ENCODE results near the gene BMF. TPM values are rescaled to one million over a fixed set of nuclear protein-coding genes. Genes with fewer than 3 reads are reported as not detected.

The BMF gene
- total and polyA plus RNA-seq, 4 experiments from 2014 or later, result 0.55 to 13.7 (median 7.1) TPM

DNA sequence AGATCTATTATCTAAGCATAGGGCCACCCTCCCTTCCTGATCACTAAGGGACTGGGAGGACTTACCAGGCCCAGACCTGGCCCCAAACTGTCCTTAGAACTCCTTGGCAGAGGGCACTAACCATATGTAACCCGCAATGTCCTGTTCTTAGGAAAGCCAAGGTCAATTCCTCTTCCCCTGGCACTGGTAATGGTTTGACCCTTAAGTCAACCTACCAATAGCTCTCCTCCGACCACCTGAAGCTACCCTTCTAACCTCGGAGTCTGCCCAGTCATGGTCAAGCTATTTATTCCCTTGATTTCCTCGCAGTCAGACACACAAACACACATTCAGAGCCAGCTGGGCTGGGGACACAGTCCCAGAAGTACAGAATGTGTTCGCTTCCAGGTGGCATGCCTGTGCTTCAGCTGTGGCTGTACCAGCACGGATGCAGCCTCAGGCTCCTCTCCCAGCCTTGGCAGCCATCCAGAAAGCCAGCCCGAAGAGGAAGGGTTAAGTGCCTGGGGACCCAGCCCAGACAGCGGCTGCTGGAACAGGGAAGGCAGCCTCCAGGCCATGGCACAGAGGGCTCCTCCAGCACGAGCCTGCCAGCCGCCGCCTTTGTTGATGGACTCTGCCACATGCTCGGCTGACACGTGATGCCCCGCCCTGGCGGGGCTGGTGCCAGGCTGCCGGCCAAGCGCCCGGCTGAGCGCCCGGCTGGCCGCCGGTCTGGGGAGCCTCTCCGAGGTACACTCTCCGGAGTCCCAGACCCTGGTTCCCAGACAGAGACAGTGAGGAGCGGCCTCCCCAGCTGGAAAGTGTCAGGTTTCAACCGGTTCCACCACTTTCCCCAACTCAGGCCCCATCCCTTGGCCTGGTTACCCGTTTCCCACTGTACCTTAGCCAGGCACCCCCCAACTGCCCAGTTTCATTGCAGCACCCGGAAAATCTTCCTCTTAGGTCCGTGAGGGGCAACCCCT, 5.5 kb downstream of the BMF start:
- H3K36me3 Mint-ChIP-seq, result no peaks in the 10 kb centered on the region
- Histone ChIP-seq H3K36me3 (ENCODE audit: insufficient read depth, low read length) (no peaks in the 10 kb centered on the region), H3K4me1 (ENCODE audit: insufficient read depth, low read length) (peaks cover 78% of the 10 kb centered on the region), H3K4me3 (ENCODE audit: low read length in 2 of 2) (no peak overlapping the region), H3K9me3 (ENCODE audit: control insufficient read depth in 1 of 2, low read length in 2 of 2) (no peaks in the 10 kb centered on the region), H3K27ac (ENCODE audit: low read depth, low read length) (no peak overlapping the region), H3K27me3 (ENCODE audit: insufficient read depth, low read length) (no peaks in the 10 kb centered on the region)
- no peak overlapping the region for H3K4me3 Mint-ChIP-seq
- no peaks in the 10 kb centered on the region for H3K9me3 Mint-ChIP-seq
- peaks cover 0 to 2% of the 10 kb centered on the region in 2 donors for H3K27me3 Mint-ChIP-seq
- peaks cover 28 to 73% (median 46%) of the 10 kb centered on the region in 4 donors for H3K4me1 Mint-ChIP-seq
- DNase-seq, result no peak
- H3K27ac Mint-ChIP-seq, result peak overlapping the region in 1 of 7 donors; percentile 6
- POLR2A ChIA-PET (ENCODE audit: partially characterized antibody), result interaction anchor here (1.4 to 5.8 kb wide), 3 partner anchors 55 to 64 kb away, joined by 3 to 63 read pairs (median 36); partner anchors contain the start of gene SRP14
- intact Hi-C loops (cut with micrococcal nuclease), result no loop called here
- CTCF ChIA-PET (ENCODE audit: partially characterized antibody), result interaction anchor here (1.2 to 15.1 kb wide), 11 partner anchors 8 to 115 kb away, joined by 4 to 175 read pairs (median 23); partner anchors contain the start of genes BUB1B and SRP14

DNA sequence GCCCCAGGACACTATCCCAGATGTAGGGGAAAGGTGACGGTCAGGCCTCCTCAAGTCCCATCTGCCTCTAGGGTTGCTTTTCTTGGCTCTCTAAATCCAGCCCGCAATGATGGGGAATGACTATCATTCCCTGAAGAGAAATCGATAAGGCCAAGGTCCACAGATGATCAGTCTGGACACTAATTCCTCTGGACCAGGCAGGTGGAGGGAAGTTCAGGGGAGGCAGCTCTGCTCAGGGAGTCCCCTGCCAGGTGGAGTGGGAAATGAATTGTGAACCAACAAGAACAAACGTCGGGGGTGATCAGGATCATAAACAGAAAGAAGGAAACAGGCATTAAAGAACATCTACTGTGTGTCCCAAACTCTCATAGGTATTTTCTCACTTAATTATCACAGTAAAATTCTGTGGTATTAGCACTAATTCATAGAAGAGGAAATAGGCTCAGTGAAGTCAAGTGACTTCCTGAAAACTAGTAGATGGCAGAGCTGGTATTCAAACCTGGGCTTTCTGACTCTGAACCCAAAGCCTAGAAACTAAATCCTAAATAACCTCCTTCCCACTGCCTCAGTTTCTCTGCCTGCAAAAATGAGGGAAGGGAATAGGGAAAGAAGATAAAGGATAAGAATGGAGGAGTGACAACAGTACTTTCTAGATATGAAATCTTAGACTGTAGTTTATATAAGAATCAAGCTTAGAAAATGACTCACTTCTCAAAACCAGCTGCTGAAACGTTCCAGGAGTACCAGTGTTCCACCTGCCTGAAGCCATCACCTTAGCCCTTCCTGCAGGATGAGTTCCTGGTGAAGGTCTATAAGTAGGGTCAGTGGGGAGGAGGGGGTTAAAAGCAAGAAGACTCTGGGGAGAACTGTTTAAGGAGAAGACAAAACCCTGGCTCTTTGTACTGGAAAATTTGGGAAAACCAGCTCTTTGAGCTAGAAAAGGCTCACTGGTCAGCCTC, 7.5 kb downstream of the BMF start:
- intact Hi-C loops (cut with micrococcal nuclease), result no loop called here

DNA sequence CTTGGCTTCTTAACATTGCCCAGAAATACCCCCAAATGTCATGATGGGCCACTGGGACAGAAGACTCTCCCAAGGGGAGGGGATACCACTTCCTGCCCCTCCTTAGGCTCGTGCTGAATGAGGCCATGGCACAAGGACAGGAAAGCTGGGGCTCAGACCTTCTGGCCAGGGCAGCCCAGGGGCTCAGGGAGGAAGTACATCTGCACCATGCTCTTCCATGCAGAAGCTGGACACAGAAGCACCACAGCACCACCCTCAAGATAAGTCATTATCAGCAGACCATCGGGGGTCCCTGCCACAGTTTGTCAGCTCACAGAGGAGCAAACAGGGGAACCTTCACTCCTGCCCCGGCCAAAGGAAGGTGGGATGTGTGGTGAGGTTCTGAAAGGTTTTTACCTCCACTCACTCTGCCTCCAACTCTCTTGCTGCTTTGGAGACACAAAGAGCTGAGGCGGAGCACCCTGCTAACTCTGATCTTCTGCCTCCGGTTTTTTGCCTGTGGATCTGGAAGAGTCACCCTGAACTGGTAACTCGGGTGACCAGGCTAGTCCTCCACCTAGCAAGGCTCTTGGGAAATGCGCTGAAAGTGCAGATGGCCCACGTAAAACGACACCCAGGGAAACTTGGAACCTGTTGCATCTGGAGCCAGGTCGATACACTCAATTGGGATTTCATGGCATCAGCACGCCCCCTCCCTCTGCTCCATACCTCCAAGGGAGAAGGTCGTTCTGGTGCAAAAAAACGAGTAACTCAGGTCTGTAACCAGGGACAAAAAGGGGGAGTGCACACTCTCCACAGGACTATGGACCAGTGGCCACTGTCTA, 8.3 kb downstream of the BMF start:
- CTCF ChIA-PET (ENCODE audit: partially characterized antibody), result interaction anchor here (1.1 to 10.4 kb wide), 5 partner anchors 8 to 54 kb away, joined by 3 to 152 read pairs (median 43); partner anchors contain the start of gene BMF
- DNase-seq, result no peak
- H3K4me1 ChIP-seq (ENCODE audit: insufficient read depth, low read length), result peaks cover 63% of the 10 kb centered on the region
- Mint-ChIP-seq H3K4me3 (no peak overlapping the region), H3K9me3 (no peaks in the 10 kb centered on the region), H3K36me3 (no peaks in the 10 kb centered on the region), H3K27ac (no peak overlapping the region), H3K27me3 (peaks cover 0 to 2% of the 10 kb centered on the region in 2 donors), H3K4me1 (peaks cover 18 to 53% (median 37%) of the 10 kb centered on the region in 4 donors)
- POLR2A ChIA-PET (ENCODE audit: partially characterized antibody), result interaction anchor here (0.8 to 5.3 kb wide), 5 partner anchors 8 to 52 kb away, joined by 3 to 36 read pairs (median 4); partner anchors contain the start of gene BMF
- no peaks in the 10 kb centered on the region for H3K27me3 ChIP-seq (ENCODE audit: insufficient read depth, low read length)
- no peak overlapping the region for H3K27ac ChIP-seq (ENCODE audit: low read depth, low read length)
- intact Hi-C loops (cut with micrococcal nuclease), result no loop called here
- H3K36me3 ChIP-seq (ENCODE audit: insufficient read depth, low read length), result no peaks in the 10 kb centered on the region
- no peak overlapping the region for H3K4me3 ChIP-seq (ENCODE audit: low read length in 2 of 2)
- H3K9me3 ChIP-seq (ENCODE audit: control insufficient read depth in 1 of 2, low read length in 2 of 2), result no peaks in the 10 kb centered on the region

More for the DNA sequence above, 7.5 kb downstream of the BMF start:
- H3K4me3 Mint-ChIP-seq, result peak overlapping the region in 5 of 8 donors; percentile 21 to 57 (median 33)
- Histone ChIP-seq H3K9me3 (ENCODE audit: control insufficient read depth in 1 of 2, low read length in 2 of 2) (no peaks in the 10 kb centered on the region), H3K4me1 (ENCODE audit: insufficient read depth, low read length) (peaks cover 71% of the 10 kb centered on the region), H3K36me3 (ENCODE audit: insufficient read depth, low read length) (no peaks in the 10 kb centered on the region), H3K27ac (ENCODE audit: low read depth, low read length) (no peak overlapping the region), H3K4me3 (ENCODE audit: low read length in 2 of 2) (no peak overlapping the region), H3K27me3 (ENCODE audit: insufficient read depth, low read length) (no peaks in the 10 kb centered on the region)
- H3K27ac Mint-ChIP-seq, result peak overlapping the region in 4 of 7 donors; percentile 39 to 78 (median 51)
- POLR2A ChIA-PET (ENCODE audit: partially characterized antibody), result interaction anchor here (1.0 to 5.3 kb wide), 2 partner anchors 44 to 53 kb away, joined by 3 to 36 read pairs; no protein-coding TSS in a partner anchor
- DNase-seq, result no peak
- peaks cover 0 to 2% of the 10 kb centered on the region in 2 donors for H3K27me3 Mint-ChIP-seq
- peaks cover 19 to 59% (median 40%) of the 10 kb centered on the region in 4 donors for H3K4me1 Mint-ChIP-seq
- CTCF ChIA-PET (ENCODE audit: partially characterized antibody), result interaction anchor here (0.7 to 15.1 kb wide), 4 partner anchors 12 to 178 kb away, joined by 3 to 175 read pairs (median 32); no protein-coding TSS in a partner anchor
- H3K9me3 Mint-ChIP-seq, result no peaks in the 10 kb centered on the region
- H3K36me3 Mint-ChIP-seq, result no peaks in the 10 kb centered on the region

DNA sequence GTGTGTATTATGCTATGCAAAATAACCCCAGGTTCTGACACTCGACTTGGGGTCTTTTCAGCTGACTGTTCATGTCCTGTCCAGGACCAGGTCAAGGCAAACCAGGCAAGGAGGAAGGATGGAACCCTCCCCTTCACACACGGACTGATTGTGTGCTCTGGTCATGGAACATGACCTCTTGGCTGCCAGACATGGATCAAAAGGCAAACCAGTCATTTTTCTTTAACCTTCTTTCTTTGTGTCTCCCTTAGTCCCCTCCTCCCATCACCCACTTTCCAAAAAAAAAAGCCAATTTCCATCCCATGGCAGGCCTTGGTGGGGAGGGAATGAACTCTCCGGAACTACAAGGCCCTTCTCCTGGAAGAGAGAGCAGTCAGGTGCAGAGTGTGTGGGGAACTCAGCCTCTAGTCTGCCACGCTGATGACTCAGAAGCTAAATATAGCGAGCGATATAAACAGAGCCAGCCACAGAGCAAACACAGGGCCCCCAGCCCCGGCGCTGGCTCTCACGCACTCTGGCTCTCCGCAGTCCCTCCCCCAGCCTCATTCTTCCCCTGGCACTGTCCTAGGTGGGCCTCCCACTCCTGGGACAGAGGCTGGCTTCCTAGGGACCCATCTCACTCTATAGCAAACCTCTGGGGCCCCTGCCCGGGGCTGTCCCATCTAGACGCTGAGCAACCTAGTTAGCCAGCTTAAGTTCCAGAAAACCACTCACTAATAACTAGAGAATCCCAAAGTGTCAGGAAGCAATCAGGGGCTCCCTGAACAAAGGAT, 10.0 kb downstream of the BMF start:
- Histone ChIP-seq H3K27ac (ENCODE audit: low read depth, low read length) (no peak overlapping the region), H3K36me3 (ENCODE audit: insufficient read depth, low read length) (no peaks in the 10 kb centered on the region), H3K9me3 (ENCODE audit: control insufficient read depth in 1 of 2, low read length in 2 of 2) (no peaks in the 10 kb centered on the region), H3K4me1 (ENCODE audit: insufficient read depth, low read length) (peaks cover 51% of the 10 kb centered on the region), H3K4me3 (ENCODE audit: low read length in 2 of 2) (no peak overlapping the region), H3K27me3 (ENCODE audit: insufficient read depth, low read length) (no peaks in the 10 kb centered on the region)
- intact Hi-C loops (cut with micrococcal nuclease), result no loop called here
- peak in 3 of 5 donors; percentile 20 to 66 (median 35) for DNase-seq
- Mint-ChIP-seq H3K27ac (peak overlapping the region; percentile 77 to 92 (median 87)), H3K4me3 (peak overlapping the region in 7 of 8 donors; percentile 28 to 74 (median 59)), H3K4me1 (peaks cover 12 to 42% (median 28%) of the 10 kb centered on the region in 4 donors), H3K27me3 (peaks cover 0 to 2% of the 10 kb centered on the region in 2 donors), H3K9me3 (no peaks in the 10 kb centered on the region), H3K36me3 (no peaks in the 10 kb centered on the region)
- ChIA-PET POLR2A (ENCODE audit: partially characterized antibody) (interaction anchor here (1.0 to 5.3 kb wide), 8 partner anchors 10 to 53 kb away, joined by 3 to 36 read pairs (median 4); partner anchors contain the start of gene BMF), CTCF (ENCODE audit: partially characterized antibody) (interaction anchor here (1.1 to 10.4 kb wide), 4 partner anchors 10 to 52 kb away, joined by 3 to 152 read pairs (median 24); partner anchors contain the start of gene BMF)

DNA sequence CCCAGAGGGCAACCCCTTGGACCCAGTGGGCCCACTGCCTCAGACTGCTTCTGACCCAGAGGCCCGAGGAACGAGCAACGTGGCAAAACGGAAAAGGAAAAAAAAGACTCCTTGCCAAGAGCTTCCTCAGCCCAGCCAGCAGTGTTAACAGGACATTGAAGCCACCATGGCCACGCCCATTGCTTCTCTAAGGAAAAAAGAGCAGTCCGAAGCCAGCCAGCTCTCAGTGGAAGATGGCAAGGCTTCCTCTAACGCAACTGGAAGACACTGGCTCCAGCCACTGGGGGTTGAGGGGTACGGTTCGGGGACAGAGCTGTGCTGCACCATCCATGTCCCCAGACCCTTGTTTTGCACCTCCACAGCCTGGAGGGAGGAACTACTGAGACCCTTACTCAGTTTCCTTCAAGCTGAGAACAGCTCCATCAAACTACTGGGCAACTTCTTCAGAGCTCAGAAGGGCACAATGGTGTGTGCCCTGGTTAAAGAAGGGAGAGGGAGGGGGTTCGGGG, 10.7 kb downstream of the BMF start:
- Histone ChIP-seq H3K9me3 (ENCODE audit: control insufficient read depth in 1 of 2, low read length in 2 of 2) (no peaks in the 10 kb centered on the region), H3K27me3 (ENCODE audit: insufficient read depth, low read length) (no peaks in the 10 kb centered on the region), H3K36me3 (ENCODE audit: insufficient read depth, low read length) (no peaks in the 10 kb centered on the region), H3K27ac (ENCODE audit: low read depth, low read length) (no peak overlapping the region), H3K4me3 (ENCODE audit: low read length in 2 of 2) (no peak overlapping the region), H3K4me1 (ENCODE audit: insufficient read depth, low read length) (peaks cover 50% of the 10 kb centered on the region)
- intact Hi-C loops (cut with micrococcal nuclease), result no loop called here
- DNase-seq, result no peak
- Mint-ChIP-seq H3K36me3 (no peaks in the 10 kb centered on the region), H3K4me1 (peaks cover 12 to 42% (median 28%) of the 10 kb centered on the region in 4 donors), H3K9me3 (no peaks in the 10 kb centered on the region), H3K4me3 (peak overlapping the region in 5 of 8 donors; percentile 44 to 63 (median 57)), H3K27ac (peak overlapping the region in 2 of 7 donors; percentile 82 to 92), H3K27me3 (peaks cover 0 to 2% of the 10 kb centered on the region in 2 donors)
- ChIA-PET POLR2A (ENCODE audit: partially characterized antibody) (interaction anchor here (1.0 to 5.3 kb wide), 7 partner anchors 10 to 53 kb away, joined by 3 to 36 read pairs (median 5); partner anchors contain the start of gene BMF), CTCF (ENCODE audit: partially characterized antibody) (interaction anchor here (1.1 to 10.4 kb wide), 4 partner anchors 10 to 52 kb away, joined by 3 to 152 read pairs (median 24); partner anchors contain the start of gene BMF)

Measured in CD4-positive, alpha-beta memory T cell (primary cell).